ENCODE results near the gene OR4C45. TPM values are rescaled to one million over a fixed set of nuclear protein-coding genes. Genes with fewer than 3 reads are reported as not detected.
"Not testable (repeated sequence)": the region's sequence is repeated elsewhere in the genome, so short reads cannot be mapped to it uniquely, and the experiment has no call there.

OR4C45 gene
- total RNA-seq, 2 donors from 2014 or later, result not detected

DNA sequence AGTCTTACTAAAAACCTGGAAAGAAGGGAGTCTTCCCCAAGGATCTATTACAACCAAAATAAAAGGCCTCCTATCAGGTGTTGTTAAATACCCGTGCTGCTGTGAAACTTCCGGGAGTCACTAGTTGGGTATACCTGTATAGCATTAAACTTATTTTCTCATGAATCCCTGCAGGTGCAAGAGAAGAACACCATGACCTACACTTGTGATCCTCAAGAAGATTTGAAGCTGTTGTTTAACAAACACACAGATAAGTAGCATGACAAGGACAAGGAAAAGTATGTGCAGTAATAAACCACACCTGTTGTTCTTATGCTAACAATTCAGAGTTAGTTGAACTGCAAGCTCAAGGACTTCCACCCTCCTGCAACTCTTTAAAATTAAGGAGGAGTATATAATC, 12.0 kb downstream of the OR4C45 start:
- H3K27ac ChIP-seq, result no peak overlapping the region
- ATAC-seq, result no peak
- WGBS, 2 donors, result 75 to 92% methylated on average over 2 of the region's 2 CpGs
- no peaks in the 10 kb centered on the region for H3K27me3 ChIP-seq
- DNase-seq, result no peak
- no peaks in the 10 kb centered on the region for H3K9me3 ChIP-seq
- TF ChIP-seq POLR2A (IDR thresholded peaks at IDR 0.05), result no peak
- TF ChIP-seq, protein P1, sequence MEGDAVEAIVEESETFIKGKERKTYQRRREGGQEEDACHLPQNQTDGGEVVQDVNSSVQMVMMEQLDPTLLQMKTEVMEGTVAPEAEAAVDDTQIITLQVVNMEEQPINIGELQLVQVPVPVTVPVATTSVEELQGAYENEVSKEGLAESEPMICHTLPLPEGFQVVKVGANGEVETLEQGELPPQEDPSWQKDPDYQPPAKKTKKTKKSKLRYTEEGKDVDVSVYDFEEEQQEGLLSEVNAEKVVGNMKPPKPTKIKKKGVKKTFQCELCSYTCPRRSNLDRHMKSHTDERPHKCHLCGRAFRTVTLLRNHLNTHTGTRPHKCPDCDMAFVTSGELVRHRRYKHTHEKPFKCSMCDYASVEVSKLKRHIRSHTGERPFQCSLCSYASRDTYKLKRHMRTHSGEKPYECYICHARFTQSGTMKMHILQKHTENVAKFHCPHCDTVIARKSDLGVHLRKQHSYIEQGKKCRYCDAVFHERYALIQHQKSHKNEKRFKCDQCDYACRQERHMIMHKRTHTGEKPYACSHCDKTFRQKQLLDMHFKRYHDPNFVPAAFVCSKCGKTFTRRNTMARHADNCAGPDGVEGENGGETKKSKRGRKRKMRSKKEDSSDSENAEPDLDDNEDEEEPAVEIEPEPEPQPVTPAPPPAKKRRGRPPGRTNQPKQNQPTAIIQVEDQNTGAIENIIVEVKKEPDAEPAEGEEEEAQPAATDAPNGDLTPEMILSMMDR (IDR thresholded peaks at IDR 0.05), result no peak
- no peaks in the 10 kb centered on the region for H3K36me3 ChIP-seq (replicated peaks in 1 of 2; ENCODE audit: insufficient read depth in 1 of 2, low read depth in 2 of 2)
- no peak overlapping the region for H3K4me3 ChIP-seq
- intact Hi-C loops (cut with DNase I), result no loop called here
- H3K4me1 ChIP-seq, result no peaks in the 10 kb centered on the region

- ATAC-seq; H3K27ac ChIP-seq; DNase-seq; intact Hi-C loops (cut with DNase I); H3K9me3 ChIP-seq; H3K4me3 ChIP-seq; H3K4me1 ChIP-seq; H3K36me3 ChIP-seq (replicated peaks in 1 of 2; ENCODE audit: insufficient read depth in 1 of 2, low read depth in 2 of 2); H3K27me3 ChIP-seq: not testable (repeated sequence)
- WGBS, 2 donors, result 75 to 86% methylated on average over 4 to 22 of the region's 22 CpGs
Observed at GRCh38 chr11:50063056-50063455, 30.4 kb downstream of the OR4C45 start.

GRCh38 chr11:50070389-50070788, 37.7 kb downstream of the OR4C45 start:
- H3K4me3 ChIP-seq, result no peak overlapping the region
- intact Hi-C loops (cut with DNase I), result no loop called here
- TF ChIP-seq POLR2A (IDR thresholded peaks at IDR 0.05), result no peak
- TF ChIP-seq, protein P1 (IDR thresholded peaks at IDR 0.05), result no peak
- no peaks in the 10 kb centered on the region for H3K4me1 ChIP-seq
- no peak for ATAC-seq
- H3K27me3 ChIP-seq, result no peaks in the 10 kb centered on the region
- DNase-seq, result no peak
- peaks cover 0 to 33% (median 0%) of the 10 kb centered on the region in 3 donors for H3K9me3 ChIP-seq
- no peak overlapping the region for H3K27ac ChIP-seq
- WGBS, 2 donors, result 31 to 44% methylated on average over 3 of the region's 3 CpGs
- no peaks in the 10 kb centered on the region for H3K36me3 ChIP-seq (replicated peaks in 1 of 2; ENCODE audit: insufficient read depth in 1 of 2, low read depth in 2 of 2)

DNA sequence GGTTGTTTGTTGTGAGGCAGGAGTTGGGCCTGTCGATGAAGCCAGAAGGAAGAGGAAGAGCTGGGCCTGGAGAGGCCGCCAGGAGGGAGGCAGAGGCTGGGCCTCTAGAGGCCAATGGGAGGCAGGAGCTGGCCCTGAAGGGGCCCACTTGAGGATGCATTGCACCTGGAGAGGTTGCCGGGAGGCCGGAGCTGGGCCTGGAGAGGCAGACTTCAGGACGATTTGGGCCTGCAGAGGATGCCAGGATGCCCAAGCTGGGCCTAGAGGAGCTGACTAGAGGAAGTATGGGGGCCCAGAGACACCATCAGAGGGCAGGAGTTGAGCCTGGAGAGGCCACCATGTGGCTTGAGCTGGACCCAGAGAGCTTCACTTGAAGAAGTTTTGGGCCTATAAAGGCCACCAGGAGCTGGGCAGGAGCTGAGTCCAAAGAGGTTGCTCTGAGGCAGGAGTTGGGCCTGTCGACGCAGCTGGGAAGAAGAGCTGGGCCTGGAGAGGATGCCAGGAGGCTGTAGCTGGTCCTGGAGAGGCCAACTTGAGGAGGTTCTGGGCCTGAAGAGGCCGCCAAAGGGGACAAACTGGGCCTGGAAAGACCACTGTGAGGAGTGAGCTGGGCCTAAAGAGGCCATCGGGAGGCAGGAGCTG, 39.0 kb downstream of the OR4C45 start:
- intact Hi-C loops (cut with DNase I), result no loop called here
- Histone ChIP-seq H3K27me3 (no peaks in the 10 kb centered on the region), H3K36me3 (replicated peaks in 1 of 2; ENCODE audit: insufficient read depth in 1 of 2, low read depth in 2 of 2) (no peaks in the 10 kb centered on the region), H3K4me3 (no peak overlapping the region), H3K27ac (no peak overlapping the region), H3K9me3 (peaks cover 0 to 37% (median 0%) of the 10 kb centered on the region in 3 donors), H3K4me1 (no peaks in the 10 kb centered on the region)
- DNase-seq, result no peak
- TF ChIP-seq, protein P1 (IDR thresholded peaks at IDR 0.05), result no peak
- no peak for TF ChIP-seq POLR2A (IDR thresholded peaks at IDR 0.05)
- WGBS, 2 donors, result 54 to 58% methylated on average over 6 to 9 of the region's 9 CpGs
- no peak for ATAC-seq

- Histone ChIP-seq H3K36me3 (replicated peaks in 1 of 2; ENCODE audit: insufficient read depth in 1 of 2, low read depth in 2 of 2) (no peaks in the 10 kb centered on the region), H3K4me1 (no peaks in the 10 kb centered on the region), H3K27me3 (no peaks in the 10 kb centered on the region), H3K27ac (no peak overlapping the region), H3K9me3 (peaks cover 0 to 40% (median 0%) of the 10 kb centered on the region in 3 donors), H3K4me3 (no peak overlapping the region)
- intact Hi-C loops (cut with DNase I), result no loop called here
- no peak for DNase-seq
- ATAC-seq, result no peak
- TF ChIP-seq POLR2A (IDR thresholded peaks at IDR 0.05), result no peak
- TF ChIP-seq, protein P1 (IDR thresholded peaks at IDR 0.05), result no peak
- 61 to 71% methylated on average over 12 of the region's 12 CpGs for WGBS, 2 donors
Observed at GRCh38 chr11:50072226-50073112, 39.8 kb downstream of the OR4C45 start.
